Erythroblast (primary cell): ENCODE results near the gene NACAD.

ENCODE experiments used
- GATA1 ChIP-seq: IDR thresholded peaks from 2 replicates; pipeline ENCODE4 v1.6.1; 2011; ENCODE audit warnings: low read depth, mild to moderate bottlenecking, control low read depth, low read length, moderate library complexity
- POLR2A ChIP-seq: IDR thresholded peaks from 2 replicates; pipeline ENCODE4 v1.6.1; 2011; ENCODE audit warnings: mild to moderate bottlenecking, low read length

DNA sequence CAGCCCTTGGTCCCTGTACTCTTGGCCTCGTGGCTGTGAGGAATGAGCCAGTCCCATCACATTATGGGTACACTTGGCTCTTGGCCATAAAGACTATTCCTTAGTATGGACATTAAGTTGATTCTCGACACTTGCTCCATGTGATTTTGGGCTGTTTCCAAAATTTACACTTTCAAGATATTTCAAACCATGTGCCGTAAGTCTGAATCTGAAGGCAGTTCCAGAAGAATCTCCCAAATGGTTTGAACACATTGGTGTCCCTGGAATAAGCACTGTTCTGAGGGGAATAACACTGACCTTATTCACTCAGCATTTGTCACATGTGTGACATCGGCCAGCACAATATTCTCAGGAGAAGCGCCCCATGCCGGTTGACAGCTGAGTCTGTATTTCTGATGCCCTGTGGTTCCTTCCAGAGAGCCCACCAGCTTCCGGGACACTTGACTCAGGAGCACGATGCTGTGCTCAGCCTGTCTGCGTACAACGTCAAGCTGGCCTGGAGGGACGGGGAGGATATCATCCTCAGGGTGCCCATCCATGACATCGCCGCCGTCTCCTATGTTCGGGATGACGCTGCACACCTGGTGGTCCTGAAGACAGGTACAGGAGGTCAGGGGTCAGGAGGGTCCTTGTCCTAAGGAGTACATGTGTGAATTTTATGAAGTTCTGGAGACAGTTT, 24.6 kb downstream of the NACAD start:
- TF ChIP-seq POLR2A = no peak
- TF ChIP-seq GATA1 = no peak
